MCF 10A (cell line): ENCODE data around the gene NDUFC2. TPM values are rescaled to one million over a fixed set of nuclear protein-coding genes. Genes with fewer than 3 reads are reported as not detected.

Experiments used
- BruUV-seq: library from RNA; stranded (reverse); fragments of 400-500 nt; replicated peaks from 2 replicates; lab custom pipeline; 2021; lab: Mats Ljungman, UMichigan
- CTCF ChIA-PET: fragments of 300-600 bp; sonication (Branson Sonifier 250); formaldehyde crosslinking; extraction: SDS; loops from one replicate; lab custom pipeline; 2021; ENCODE audit warnings: antibody characterized with exemption, inconsistent platforms; lab: Yijun Ruan, JAX
- POLR2A ChIA-PET: fragments of 300-600, 350-650 bp; sonication (Branson Sonifier 250); formaldehyde crosslinking; extraction: SDS; loops from one replicate; lab custom pipeline; 2020; ENCODE audit warnings: antibody characterized with exemption, inconsistent platforms; lab: Yijun Ruan, JAX
- DNase-seq: peaks from one replicate; pipeline ENCODE4 v3.0.0-alpha.2; 2018; ENCODE audit not compliant: unreplicated experiment
- H3K27ac Mint-ChIP-seq: one replicate; pipeline ENCODE4 v1.8.0; 2022; ENCODE audit warnings: mild to moderate bottlenecking, low read depth, mixed read lengths; ENCODE audit not compliant: unreplicated experiment
- H3K27me3 Mint-ChIP-seq: one replicate; pipeline ENCODE4 v1.8.0; 2022; ENCODE audit warnings: mixed read lengths; ENCODE audit not compliant: insufficient read depth, unreplicated experiment
- H3K36me3 Mint-ChIP-seq: one replicate; pipeline ENCODE4 v1.8.0; 2022; ENCODE audit warnings: mild to moderate bottlenecking, moderate library complexity, mixed read lengths; ENCODE audit not compliant: insufficient read depth, unreplicated experiment
- H3K4me1 Mint-ChIP-seq: one replicate; pipeline ENCODE4 v1.8.0; 2022; ENCODE audit warnings: mixed read lengths; ENCODE audit not compliant: insufficient read depth, unreplicated experiment
- H3K4me3 Mint-ChIP-seq: one replicate; pipeline ENCODE4 v1.8.0; 2022; ENCODE audit warnings: mild to moderate bottlenecking, moderate library complexity, mixed read lengths; ENCODE audit not compliant: unreplicated experiment
- H3K9me3 Mint-ChIP-seq: one replicate; pipeline ENCODE4 v1.8.0; 2022; ENCODE audit warnings: mixed read lengths; ENCODE audit not compliant: unreplicated experiment
- CTCF ChIP-seq: fragments of 200-600 bp; IDR thresholded peaks from one replicate; pipeline ENCODE4 v1.8.0; 2022; ENCODE audit warnings: antibody characterized with exemption, mild to moderate bottlenecking; ENCODE audit not compliant: unreplicated experiment
- intact Hi-C: fragments of 100-400 bp; cut with micrococcal nuclease; formaldehyde crosslinking; loops from 2 replicates; pipeline ENCODE4 v1.14.1; 2022
- total RNA-seq: library from RNA; stranded (reverse); gene quantifications from 2 replicates; pipeline ENCODE4 v1.2.3, GENCODE V29; 2022

The NDUFC2 gene
- total RNA-seq, 1 experiment from 2014 or later, result 186 TPM

- intact Hi-C loops, result no loop called here
- peak overlapping the region; percentile 75 for H3K27ac Mint-ChIP-seq
- CTCF ChIA-PET, result interaction anchor here (0.7 kb wide), 1 partner anchor 331 kb away, joined by 4 read pairs; no protein-coding TSS in a partner anchor
- DNase-seq, result peak; percentile 58
- BruUV-seq, result no TSS peak
- TF ChIP-seq CTCF, result no peak
- no peaks in the 10 kb centered on the region for H3K27me3 Mint-ChIP-seq
- H3K4me3 Mint-ChIP-seq, result no peak overlapping the region
- H3K9me3 Mint-ChIP-seq, result no peaks in the 10 kb centered on the region
- H3K4me1 Mint-ChIP-seq, result peaks cover 36% of the 10 kb centered on the region
- POLR2A ChIA-PET, result no interaction called here
- H3K36me3 Mint-ChIP-seq, result peaks cover 45% of the 10 kb centered on the region
Measured at GRCh38 chr11:78074756-78075155, 4.9 kb downstream of the NDUFC2 start.

GRCh38 chr11:78072455-78072854, 7.2 kb downstream of the NDUFC2 start:
- BruUV-seq, result no TSS peak
- POLR2A ChIA-PET, result no interaction called here
- H3K9me3 Mint-ChIP-seq, result no peaks in the 10 kb centered on the region

GRCh38 chr11:78071717-78072116, 7.9 kb downstream of the NDUFC2 start:
- H3K27ac Mint-ChIP-seq, result no peak overlapping the region
- H3K27me3 Mint-ChIP-seq, result no peaks in the 10 kb centered on the region
- H3K36me3 Mint-ChIP-seq, result peaks cover 64% of the 10 kb centered on the region
- ChIA-PET CTCF (interaction anchor here (0.5 to 1.5 kb wide), 2 partner anchors 11 to 26 kb away, joined by 3 to 5 read pairs; no protein-coding TSS in a partner anchor), POLR2A (no interaction called here)
- no TSS peak for BruUV-seq
- intact Hi-C loops, result no loop called here
- no peak for DNase-seq
- no peaks in the 10 kb centered on the region for H3K9me3 Mint-ChIP-seq
- TF ChIP-seq CTCF, result no peak
- H3K4me3 Mint-ChIP-seq, result no peak overlapping the region
- H3K4me1 Mint-ChIP-seq, result peaks cover 23% of the 10 kb centered on the region

More at GRCh38 chr11:78072455-78072854, 7.2 kb downstream of the NDUFC2 start:
- H3K27ac Mint-ChIP-seq, result no peak overlapping the region
- H3K36me3 Mint-ChIP-seq, result peaks cover 60% of the 10 kb centered on the region
- no peak for DNase-seq
- H3K4me1 Mint-ChIP-seq, result peaks cover 26% of the 10 kb centered on the region
- no peak overlapping the region for H3K4me3 Mint-ChIP-seq
- TF ChIP-seq CTCF, result no peak
- CTCF ChIA-PET, result interaction anchor here (0.6 to 0.7 kb wide), 2 partner anchors 26 to 980 kb away, joined by 3 read pairs; no protein-coding TSS in a partner anchor
- H3K27me3 Mint-ChIP-seq, result no peaks in the 10 kb centered on the region
- intact Hi-C loops, result no loop called here

- H3K36me3 Mint-ChIP-seq, result peaks cover 64% of the 10 kb centered on the region
- ChIA-PET POLR2A (no interaction called here), CTCF (interaction anchor here (0.6 to 1.5 kb wide), 2 partner anchors 10 to 25 kb away, joined by 3 to 5 read pairs; no protein-coding TSS in a partner anchor)
- H3K4me3 Mint-ChIP-seq, result no peak overlapping the region
- peaks cover 15% of the 10 kb centered on the region for H3K4me1 Mint-ChIP-seq
- H3K27me3 Mint-ChIP-seq, result no peaks in the 10 kb centered on the region
- BruUV-seq, result no TSS peak
- H3K27ac Mint-ChIP-seq, result no peak overlapping the region
- H3K9me3 Mint-ChIP-seq, result no peaks in the 10 kb centered on the region
- intact Hi-C loops, result no loop called here
- no peak for TF ChIP-seq CTCF
- no peak for DNase-seq
Measured at GRCh38 chr11:78070621-78071020, 9.0 kb downstream of the NDUFC2 start.
